AG04449 (cell line): Measurements from ENCODE around the gene RUNX1.

Source experiments
- CTCF ChIA-PET: fragments of 350-600 bp; formaldehyde crosslinking; extraction: SDS; loops from one replicate; lab custom pipeline; 2021; ENCODE audit warnings: antibody characterized with exemption; lab: Yijun Ruan, JAX
- POLR2A ChIA-PET: fragments of 400-600, 350-600 bp; formaldehyde crosslinking; extraction: SDS; loops from one replicate; lab custom pipeline; 2020; ENCODE audit warnings: antibody characterized with exemption, inconsistent platforms; lab: Yijun Ruan, JAX
- DNase-seq: peaks from one replicate; pipeline ENCODE4 v3.0.0-alpha.2; 2010; ENCODE audit warnings: low read depth, low spot score
- H3K4me3 ChIP-seq: 2 replicates; pipeline ENCODE4 v1.5.1; 2011; ENCODE audit warnings: low read depth, mild to moderate bottlenecking, control low read depth, low read length
- CTCF ChIP-seq: IDR thresholded peaks from one replicate; pipeline ENCODE4 v1.5.1; 2011; ENCODE audit warnings: mild to moderate bottlenecking, moderate library complexity, low read length, control low read depth, inconsistent platforms; ENCODE audit not compliant: insufficient read depth; ENCODE audit errors: missing control alignments

The RUNX1 gene

GRCh38 chr21:34850166-34850690 lies 198.9 kb downstream of the RUNX1 start:
- DNase-seq, result no peak
- POLR2A ChIA-PET, result no interaction called here
- CTCF ChIA-PET, result no interaction called here
- no peak for TF ChIP-seq CTCF
- no peak overlapping the region for H3K4me3 ChIP-seq

GRCh38 chr21:34846601-34847112 lies 202.4 kb downstream of the RUNX1 start:
- TF ChIP-seq CTCF, result no peak
- DNase-seq, result no peak
- ChIA-PET POLR2A (interaction anchor here (0.7 to 2.0 kb wide), 3 partner anchors 10 to 42 kb away, joined by 3 to 14 read pairs (median 6); no protein-coding TSS in a partner anchor), CTCF (interaction anchor here (1.2 to 2.2 kb wide), 2 partner anchors 11 to 102 kb away, joined by 4 to 11 read pairs; no protein-coding TSS in a partner anchor)
- H3K4me3 ChIP-seq, result no peak overlapping the region

GRCh38 chr21:34845521-34846451 lies 203.3 kb downstream of the RUNX1 start:
- ChIA-PET POLR2A (interaction anchor here (0.6 to 2.0 kb wide), 4 partner anchors 9 to 43 kb away, joined by 3 to 14 read pairs (median 4); no protein-coding TSS in a partner anchor), CTCF (interaction anchor here (1.2 to 2.2 kb wide), 2 partner anchors 12 to 101 kb away, joined by 4 to 11 read pairs; no protein-coding TSS in a partner anchor)
- no peak for TF ChIP-seq CTCF
- no peak overlapping the region for H3K4me3 ChIP-seq
- DNase-seq, result no peak

GRCh38 chr21:34844924-34845238 lies 204.2 kb downstream of the RUNX1 start:
- POLR2A ChIA-PET, result interaction anchor here (2.0 kb wide), 1 partner anchor 44 kb away, joined by 6 read pairs; no protein-coding TSS in a partner anchor
- no peak for DNase-seq
- CTCF ChIA-PET, result interaction anchor here (2.2 kb wide), 1 partner anchor 100 kb away, joined by 11 read pairs; no protein-coding TSS in a partner anchor
- TF ChIP-seq CTCF, result no peak
- H3K4me3 ChIP-seq, result no peak overlapping the region

GRCh38 chr21:34844013-34844923 lies 204.8 kb downstream of the RUNX1 start:
- no peak for DNase-seq
- ChIA-PET CTCF (interaction anchor here (0.7 kb wide), 1 partner anchor 8 kb away, joined by 3 read pairs; no protein-coding TSS in a partner anchor), POLR2A (no interaction called here)
- TF ChIP-seq CTCF, result no peak
- no peak overlapping the region for H3K4me3 ChIP-seq
